HG03135 (cell line): ENCODE data around the gene NR2F1-AS1.

Source experiments
- ATAC-seq: cut with Tn5 transposase; IDR thresholded peaks from one replicate; pipeline ENCODE4 v1.9.1; 2021; ENCODE audit warnings: mild to moderate bottlenecking, moderate library complexity; ENCODE audit not compliant: unreplicated experiment

The NR2F1-AS1 gene

GRCh38 chr5:93452255-93452654 lies 128.8 kb downstream of the NR2F1-AS1 start:
- no peak for ATAC-seq

- no peak for ATAC-seq
These were observed 142.9 kb downstream of the NR2F1-AS1 start for GRCh38 chr5:93438124-93438523.

- ATAC-seq = no peak
These were observed 144.9 kb downstream of the NR2F1-AS1 start for GRCh38 chr5:93436083-93436482.

- no peak for ATAC-seq
These were observed 147.6 kb downstream of the NR2F1-AS1 start for GRCh38 chr5:93433422-93433821.

DNA sequence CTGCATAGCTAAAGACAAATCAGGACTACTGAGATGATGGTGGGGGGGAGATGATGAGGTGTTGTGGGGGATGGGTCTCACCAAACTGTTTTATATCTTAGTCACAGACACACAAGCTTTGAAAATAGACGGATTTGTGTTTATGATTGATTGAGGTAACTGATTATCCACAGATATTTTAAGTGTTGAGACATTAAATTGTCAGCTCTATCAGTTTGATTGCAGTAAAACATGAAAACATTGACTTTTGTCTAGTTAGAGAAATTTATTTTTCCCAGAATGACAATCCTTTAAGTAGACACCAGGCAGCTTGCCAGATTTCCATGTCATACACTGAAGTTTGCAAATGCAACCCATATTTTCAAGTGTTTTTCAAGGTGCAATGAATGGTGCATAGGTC lies 149.8 kb downstream of the NR2F1-AS1 start:
- ATAC-seq = no peak

DNA sequence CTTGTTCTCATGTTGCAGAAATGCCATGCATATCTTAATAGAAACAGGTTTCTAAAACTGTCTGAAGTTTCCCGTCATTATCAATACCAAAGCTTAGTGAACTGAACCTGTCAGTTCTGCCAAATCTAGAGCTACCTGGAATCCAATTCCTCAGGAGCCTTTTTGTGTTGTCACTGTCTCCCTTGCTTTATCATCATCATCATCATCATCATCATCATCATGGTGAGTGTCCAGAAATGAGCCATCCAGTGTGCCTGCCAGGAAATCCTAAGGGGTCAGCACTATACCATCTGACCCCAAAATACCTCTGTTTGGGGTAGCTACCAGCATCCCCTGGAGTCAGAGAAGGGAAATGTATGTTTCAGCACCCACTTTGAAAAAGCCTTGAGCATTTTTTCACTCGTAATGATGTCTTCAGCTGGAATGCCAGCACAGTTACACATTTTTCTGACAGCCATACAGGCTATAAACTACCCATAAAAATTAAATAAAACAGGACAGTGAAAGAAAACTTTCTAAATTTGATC lies 150.3 kb downstream of the NR2F1-AS1 start:
- ATAC-seq = no peak

DNA sequence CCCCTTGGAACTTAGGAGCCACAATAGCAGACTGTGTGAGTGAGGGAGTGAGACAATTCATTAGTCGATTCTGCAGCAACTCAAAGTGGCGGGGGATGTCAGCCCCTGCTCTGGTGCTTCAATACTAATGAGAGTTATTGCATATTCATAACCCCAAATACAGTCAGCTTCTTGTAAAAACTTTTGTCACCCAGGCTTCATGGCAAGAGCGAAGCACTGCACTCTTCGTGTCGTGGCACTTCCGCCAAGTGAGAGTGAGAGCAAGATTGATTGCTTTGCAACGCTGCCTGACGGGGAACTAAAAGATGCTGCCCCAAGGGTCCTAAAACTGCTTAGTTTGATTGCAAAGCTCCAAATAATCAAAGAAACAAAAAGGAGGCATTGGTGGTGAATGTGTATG lies 150.9 kb downstream of the NR2F1-AS1 start:
- ATAC-seq = no peak

GRCh38 chr5:93428868-93429267 lies 152.2 kb downstream of the NR2F1-AS1 start:
- ATAC-seq = no peak

- ATAC-seq = no peak
These were observed 153.7 kb downstream of the NR2F1-AS1 start for GRCh38 chr5:93427316-93427715.

GRCh38 chr5:93425096-93425495 lies 155.9 kb downstream of the NR2F1-AS1 start:
- ATAC-seq = no peak

- no peak for ATAC-seq
These were observed 157.7 kb downstream of the NR2F1-AS1 start for GRCh38 chr5:93423300-93423699.

GRCh38 chr5:93422652-93423280 lies 158.3 kb downstream of the NR2F1-AS1 start:
- ATAC-seq = no peak

GRCh38 chr5:93421987-93422401 lies 159.0 kb downstream of the NR2F1-AS1 start:
- ATAC-seq = no peak

- no peak for ATAC-seq
These were observed 159.6 kb downstream of the NR2F1-AS1 start for GRCh38 chr5:93421468-93421867.

DNA sequence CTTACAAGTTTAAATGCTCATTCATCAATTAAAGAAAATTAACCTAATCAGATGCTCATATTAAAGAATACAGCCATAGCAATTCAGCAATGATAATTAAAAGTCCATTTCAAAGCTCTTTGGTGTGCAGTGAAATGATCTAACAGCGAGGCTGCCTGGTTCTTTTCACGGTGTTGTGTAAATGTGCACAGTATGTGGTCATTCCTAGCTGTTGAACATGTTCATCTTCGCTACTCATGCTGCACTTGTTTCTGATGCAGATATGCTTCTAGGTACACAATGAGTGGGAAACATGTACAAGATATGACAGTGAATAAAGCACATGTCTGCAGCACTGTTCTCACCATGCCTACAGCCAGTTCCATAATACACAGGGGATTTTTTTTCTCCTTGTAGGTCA lies 163.5 kb downstream of the NR2F1-AS1 start:
- ATAC-seq = no peak

DNA sequence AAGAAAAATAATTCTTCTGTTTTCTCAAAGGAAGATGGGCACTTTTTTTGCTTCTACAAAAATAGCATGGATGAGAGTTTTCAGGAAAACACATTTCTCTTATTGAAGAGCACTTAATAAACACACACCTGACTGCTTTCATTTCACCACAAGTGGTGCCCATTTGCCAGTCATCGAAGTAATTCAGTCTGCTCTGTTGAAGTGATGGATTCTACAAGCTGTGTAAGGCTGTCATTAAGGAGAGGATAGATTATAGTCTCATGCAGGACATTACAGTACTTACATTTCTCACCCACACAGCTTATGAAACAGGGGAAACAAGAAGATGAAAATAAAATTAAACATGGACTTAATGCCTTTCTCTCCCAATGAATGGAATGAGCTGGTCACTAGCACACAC lies 165.2 kb downstream of the NR2F1-AS1 start:
- ATAC-seq = no peak

DNA sequence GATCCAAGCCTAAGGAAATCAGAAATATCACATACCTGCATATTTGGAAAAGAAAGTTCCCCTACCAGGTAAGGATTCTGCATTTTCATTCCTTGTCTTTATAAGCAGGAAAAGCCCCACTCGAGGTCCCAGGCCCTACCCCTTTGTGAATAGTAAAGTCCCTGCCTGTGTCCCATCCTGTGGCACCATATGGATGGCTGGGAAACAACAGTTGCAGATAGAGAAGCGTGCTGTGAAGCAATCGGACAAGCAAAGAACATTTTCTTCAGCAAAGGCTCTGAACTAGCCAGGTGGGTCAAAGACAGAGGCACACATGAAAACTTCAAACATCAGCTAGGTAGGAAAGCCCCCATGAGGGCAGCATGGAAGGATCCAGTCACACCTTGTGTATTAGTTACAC lies 169.3 kb downstream of the NR2F1-AS1 start:
- no peak for ATAC-seq

DNA sequence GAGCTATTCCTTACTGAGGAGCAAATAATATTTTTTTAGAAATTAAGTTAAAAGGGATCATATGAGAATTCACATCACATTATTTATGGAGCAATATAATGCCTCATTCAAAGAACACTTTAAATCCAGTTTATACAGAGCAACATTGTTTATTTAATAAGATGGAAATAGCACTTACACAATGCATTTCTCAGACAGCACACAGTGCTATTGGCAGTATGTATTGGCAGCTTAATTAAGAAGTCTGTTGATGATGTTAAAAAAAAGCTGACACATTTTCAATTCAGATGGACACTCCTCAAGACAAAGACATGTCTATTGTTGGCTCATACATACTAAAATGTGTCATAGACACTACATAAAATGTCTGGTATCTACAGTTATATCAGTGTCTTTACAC lies 171.3 kb downstream of the NR2F1-AS1 start:
- no peak for ATAC-seq

DNA sequence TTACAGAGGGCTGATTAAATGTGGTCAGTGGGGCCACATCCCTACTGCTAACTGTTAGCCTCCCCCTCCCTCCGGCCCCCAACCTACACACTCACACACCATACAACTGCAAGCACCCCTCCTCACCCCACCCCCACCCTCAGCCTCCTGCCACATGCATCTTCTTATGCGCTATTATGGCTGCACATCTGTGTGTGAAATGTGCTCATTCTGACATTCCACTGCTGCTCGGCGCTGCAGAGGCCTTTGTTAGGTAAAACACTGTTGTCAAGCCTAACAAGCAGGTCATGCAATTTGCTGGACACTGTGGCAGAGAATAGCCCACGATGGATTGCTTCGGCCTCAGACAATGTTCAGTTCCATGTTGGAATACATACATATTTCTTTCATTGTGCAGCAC lies 173.6 kb downstream of the NR2F1-AS1 start:
- no peak for ATAC-seq

DNA sequence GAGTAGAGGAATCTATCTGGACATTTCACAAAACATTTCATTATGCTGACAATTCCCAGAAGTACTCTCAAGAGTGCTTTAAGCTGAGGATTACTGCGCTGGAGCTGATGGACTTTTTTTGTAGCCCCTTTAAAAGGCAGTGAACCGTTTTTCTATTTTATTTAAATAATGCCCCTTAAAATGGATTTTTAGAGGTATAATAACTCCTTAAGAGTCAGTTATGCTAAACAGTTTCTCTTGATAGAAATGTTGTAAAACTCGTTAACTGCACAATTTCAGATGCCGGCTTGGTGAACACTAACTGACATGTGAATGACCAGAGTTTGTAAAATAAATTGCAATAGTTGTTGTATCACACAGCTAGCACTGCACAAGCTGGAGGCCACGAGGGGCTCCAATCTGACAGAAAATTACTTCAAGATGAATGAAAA lies 174.0 kb downstream of the NR2F1-AS1 start:
- ATAC-seq = no peak

- no peak for ATAC-seq
These were observed 176.8 kb downstream of the NR2F1-AS1 start for GRCh38 chr5:93404246-93404645.

DNA sequence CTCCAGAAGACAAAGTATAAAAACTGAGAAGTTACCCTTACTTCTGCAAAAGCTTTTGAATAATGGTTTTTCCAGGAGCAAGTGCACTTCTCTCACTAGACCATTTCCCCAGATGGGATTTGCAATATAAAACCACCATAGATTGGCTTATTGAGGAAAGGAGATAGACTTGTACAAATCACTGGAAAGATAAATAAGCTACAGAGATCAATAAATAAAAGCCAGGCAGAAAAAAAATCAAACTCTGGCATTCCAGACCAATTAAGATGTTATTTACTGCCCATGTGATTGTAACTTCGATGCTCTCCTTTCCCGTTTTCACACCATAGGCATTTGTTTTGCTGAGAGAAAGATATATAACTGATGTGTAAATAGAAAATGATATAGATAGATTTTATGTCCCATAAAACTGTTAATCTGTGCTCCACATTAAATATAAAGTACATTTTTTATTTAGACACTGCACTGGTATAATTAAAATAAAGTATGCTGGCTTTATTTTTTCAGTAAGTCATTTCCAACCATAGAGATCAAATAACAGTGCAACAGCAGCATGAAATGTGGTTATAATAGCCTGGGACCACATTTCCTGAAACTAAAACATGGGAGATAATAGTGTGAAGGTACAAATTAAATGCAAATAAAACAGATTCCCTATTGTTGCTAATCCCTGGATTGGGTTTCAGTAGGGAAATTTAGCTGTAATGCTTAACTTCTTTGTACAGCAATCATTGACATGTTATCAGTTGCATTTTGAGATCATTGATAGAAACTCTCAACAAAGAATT lies 177.7 kb downstream of the NR2F1-AS1 start:
- ATAC-seq = no peak
